ENCODE measurements around the gene LRRC36. TPM values are rescaled to one million over a fixed set of nuclear protein-coding genes. Genes with fewer than 3 reads are reported as not detected.
A peak's percentile ranks its signal among the peaks of the same experiment; 100 is the strongest.

LRRC36 gene
- total RNA-seq, 1 donor from 2014 or later: 0.89 TPM

- Mint-ChIP-seq H3K27me3 (ENCODE audit: low read depth) (peaks cover 29% of the 10 kb centered on the region), H3K36me3 (ENCODE audit: low read depth) (no peaks in the 10 kb centered on the region), H3K4me3 (ENCODE audit: low read depth) (no peak overlapping the region), H3K27ac (no peak overlapping the region), H3K4me1 (ENCODE audit: low read depth) (peaks cover 4% of the 10 kb centered on the region), H3K9me3 (no peaks in the 10 kb centered on the region)
- no peak for DNase-seq (ENCODE audit: low spot score)
- intact Hi-C loops (cut with micrococcal nuclease): loop anchor here (5.0 kb wide), 1 partner anchor 136 kb away; no protein-coding TSS in a partner anchor
Observed at GRCh38 chr16:67397812-67398545, 71.4 kb downstream of the LRRC36 start.

GRCh38 chr16:67398546-67399217 lies 72.1 kb downstream of the LRRC36 start:
- Mint-ChIP-seq H3K27me3 (ENCODE audit: low read depth) (peaks cover 26% of the 10 kb centered on the region), H3K27ac (no peak overlapping the region), H3K9me3 (no peaks in the 10 kb centered on the region), H3K4me1 (ENCODE audit: low read depth) (peaks cover 4% of the 10 kb centered on the region), H3K4me3 (ENCODE audit: low read depth) (no peak overlapping the region), H3K36me3 (ENCODE audit: low read depth) (no peaks in the 10 kb centered on the region)
- intact Hi-C loops (cut with micrococcal nuclease): loop anchor here (1.0 to 5.0 kb wide), 2 partner anchors 119 to 136 kb away; partner anchors contain the start of gene PLEKHG4
- DNase-seq (ENCODE audit: low spot score): no peak

- intact Hi-C loops (cut with micrococcal nuclease): loop anchor here (1.0 to 5.0 kb wide), 2 partner anchors 120 to 137 kb away; partner anchors contain the start of gene PLEKHG4
- peaks cover 21% of the 10 kb centered on the region for H3K27me3 Mint-ChIP-seq (ENCODE audit: low read depth)
- H3K4me1 Mint-ChIP-seq (ENCODE audit: low read depth): peaks cover under 1% of the 10 kb centered on the region
Observed at GRCh38 chr16:67399218-67399733, 72.7 kb downstream of the LRRC36 start.

GRCh38 chr16:67399749-67400704 lies 73.4 kb downstream of the LRRC36 start:
- no peaks in the 10 kb centered on the region for H3K36me3 Mint-ChIP-seq (ENCODE audit: low read depth)
- no peaks in the 10 kb centered on the region for H3K4me1 Mint-ChIP-seq (ENCODE audit: low read depth)
- peaks cover 18% of the 10 kb centered on the region for H3K27me3 Mint-ChIP-seq (ENCODE audit: low read depth)
- intact Hi-C loops (cut with micrococcal nuclease): loop anchor here (1.0 to 5.0 kb wide), 3 partner anchors 53 to 138 kb away; partner anchors contain the start of gene PLEKHG4
- DNase-seq (ENCODE audit: low spot score): no peak
- no peak overlapping the region for H3K4me3 Mint-ChIP-seq (ENCODE audit: low read depth)
- no peak overlapping the region for H3K27ac Mint-ChIP-seq
- no peaks in the 10 kb centered on the region for H3K9me3 Mint-ChIP-seq

More at GRCh38 chr16:67399218-67399733, 72.7 kb downstream of the LRRC36 start:
- H3K9me3 Mint-ChIP-seq: no peaks in the 10 kb centered on the region
- no peak overlapping the region for H3K27ac Mint-ChIP-seq
- no peak overlapping the region for H3K4me3 Mint-ChIP-seq (ENCODE audit: low read depth)
- peak; percentile 36 for DNase-seq (ENCODE audit: low spot score)
- no peaks in the 10 kb centered on the region for H3K36me3 Mint-ChIP-seq (ENCODE audit: low read depth)

- no peak overlapping the region for H3K27ac Mint-ChIP-seq
- peaks cover 9% of the 10 kb centered on the region for H3K27me3 Mint-ChIP-seq (ENCODE audit: low read depth)
- H3K36me3 Mint-ChIP-seq (ENCODE audit: low read depth): no peaks in the 10 kb centered on the region
- DNase-seq (ENCODE audit: low spot score): no peak
- no peaks in the 10 kb centered on the region for H3K9me3 Mint-ChIP-seq
- intact Hi-C loops (cut with micrococcal nuclease): loop anchor here (5.0 kb wide), 1 partner anchor 54 kb away; no protein-coding TSS in a partner anchor
- no peak overlapping the region for H3K4me3 Mint-ChIP-seq (ENCODE audit: low read depth)
- no peaks in the 10 kb centered on the region for H3K4me1 Mint-ChIP-seq (ENCODE audit: low read depth)
Observed at GRCh38 chr16:67400901-67401300, 74.3 kb downstream of the LRRC36 start.

- Mint-ChIP-seq H3K27me3 (ENCODE audit: low read depth) (peaks cover 6% of the 10 kb centered on the region), H3K4me3 (ENCODE audit: low read depth) (no peak overlapping the region), H3K9me3 (no peaks in the 10 kb centered on the region), H3K4me1 (ENCODE audit: low read depth) (no peaks in the 10 kb centered on the region), H3K36me3 (ENCODE audit: low read depth) (no peaks in the 10 kb centered on the region), H3K27ac (no peak overlapping the region)
- intact Hi-C loops (cut with micrococcal nuclease): loop anchor here (5.0 kb wide), 1 partner anchor 57 kb away; no protein-coding TSS in a partner anchor
- DNase-seq (ENCODE audit: low spot score): no peak
Observed at GRCh38 chr16:67403976-67404555, 77.5 kb downstream of the LRRC36 start.

- no peaks in the 10 kb centered on the region for H3K4me1 Mint-ChIP-seq (ENCODE audit: low read depth)
- H3K27me3 Mint-ChIP-seq (ENCODE audit: low read depth): peaks cover 6% of the 10 kb centered on the region
- no peak overlapping the region for H3K27ac Mint-ChIP-seq
- H3K4me3 Mint-ChIP-seq (ENCODE audit: low read depth): no peak overlapping the region
- H3K9me3 Mint-ChIP-seq: no peaks in the 10 kb centered on the region
- no peak for DNase-seq (ENCODE audit: low spot score)
- H3K36me3 Mint-ChIP-seq (ENCODE audit: low read depth): no peaks in the 10 kb centered on the region
- intact Hi-C loops (cut with micrococcal nuclease): loop anchor here (5.0 kb wide), 1 partner anchor 57 kb away; no protein-coding TSS in a partner anchor
Observed at GRCh38 chr16:67404740-67405226, 78.2 kb downstream of the LRRC36 start.

GRCh38 chr16:67405336-67405735 lies 78.7 kb downstream of the LRRC36 start:
- Mint-ChIP-seq H3K4me3 (ENCODE audit: low read depth) (no peak overlapping the region), H3K36me3 (ENCODE audit: low read depth) (no peaks in the 10 kb centered on the region), H3K4me1 (ENCODE audit: low read depth) (no peaks in the 10 kb centered on the region), H3K27me3 (ENCODE audit: low read depth) (peaks cover 6% of the 10 kb centered on the region), H3K9me3 (no peaks in the 10 kb centered on the region), H3K27ac (no peak overlapping the region)
- intact Hi-C loops (cut with micrococcal nuclease): no loop called here
- DNase-seq (ENCODE audit: low spot score): no peak

GRCh38 chr16:67406111-67406971 lies 79.7 kb downstream of the LRRC36 start:
- no peak overlapping the region for H3K4me3 Mint-ChIP-seq (ENCODE audit: low read depth)
- no peaks in the 10 kb centered on the region for H3K4me1 Mint-ChIP-seq (ENCODE audit: low read depth)
- H3K27me3 Mint-ChIP-seq (ENCODE audit: low read depth): peaks cover 7% of the 10 kb centered on the region
- H3K9me3 Mint-ChIP-seq: no peaks in the 10 kb centered on the region
- H3K36me3 Mint-ChIP-seq (ENCODE audit: low read depth): no peaks in the 10 kb centered on the region
- no peak overlapping the region for H3K27ac Mint-ChIP-seq
- intact Hi-C loops (cut with micrococcal nuclease): no loop called here
- DNase-seq (ENCODE audit: low spot score): no peak

- Mint-ChIP-seq H3K36me3 (ENCODE audit: low read depth) (no peaks in the 10 kb centered on the region), H3K4me3 (ENCODE audit: low read depth) (no peak overlapping the region), H3K9me3 (no peaks in the 10 kb centered on the region), H3K4me1 (ENCODE audit: low read depth) (no peaks in the 10 kb centered on the region), H3K27ac (no peak overlapping the region), H3K27me3 (ENCODE audit: low read depth) (peaks cover 4% of the 10 kb centered on the region)
- no peak for DNase-seq (ENCODE audit: low spot score)
- intact Hi-C loops (cut with micrococcal nuclease): no loop called here
Observed at GRCh38 chr16:67407176-67407787, 80.7 kb downstream of the LRRC36 start.

Measured in activated T-helper 2 cell treated with anti-CD3 and anti-CD28 coated beads, Interferon-gamma antibody, Interleukin-2, Interleukin-4, amounts not matched to agents 10 μg/mL and 5 μg/mL and 100 μg/mL, durations not matched to agents 14 hours and 24 hours and 36 hours (primary cell).